Measurements from ENCODE around the gene MMP20.

Gene MMP20

DNA sequence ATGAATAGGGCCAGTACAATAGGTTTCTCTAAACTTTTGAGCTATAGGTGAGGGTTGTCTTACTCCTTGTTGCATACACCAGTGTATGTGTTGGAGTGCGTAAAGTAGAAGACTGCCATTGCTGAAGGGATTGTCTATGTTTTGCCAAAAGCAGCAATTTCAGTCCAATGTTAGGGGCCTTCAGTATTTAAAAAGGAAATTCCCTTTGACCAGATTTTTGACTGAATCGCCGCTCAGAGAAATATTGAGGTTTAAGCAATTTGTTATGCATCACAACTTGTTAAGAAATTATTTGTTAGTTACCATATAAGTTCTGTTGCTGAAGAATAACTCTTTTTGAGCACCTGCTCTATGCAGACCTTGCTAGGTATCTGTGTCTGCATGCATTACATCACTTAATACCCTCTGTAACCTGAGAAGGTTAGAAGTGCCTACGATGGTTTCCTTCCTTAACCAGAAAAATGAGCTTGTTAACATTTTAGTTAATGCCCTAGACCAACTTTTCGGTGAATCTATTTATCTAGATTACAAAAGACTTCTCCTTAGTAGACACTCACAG lies 33.9 kb downstream of the MMP20 start:
- no peak overlapping the region for H3K27ac ChIP-seq

DNA sequence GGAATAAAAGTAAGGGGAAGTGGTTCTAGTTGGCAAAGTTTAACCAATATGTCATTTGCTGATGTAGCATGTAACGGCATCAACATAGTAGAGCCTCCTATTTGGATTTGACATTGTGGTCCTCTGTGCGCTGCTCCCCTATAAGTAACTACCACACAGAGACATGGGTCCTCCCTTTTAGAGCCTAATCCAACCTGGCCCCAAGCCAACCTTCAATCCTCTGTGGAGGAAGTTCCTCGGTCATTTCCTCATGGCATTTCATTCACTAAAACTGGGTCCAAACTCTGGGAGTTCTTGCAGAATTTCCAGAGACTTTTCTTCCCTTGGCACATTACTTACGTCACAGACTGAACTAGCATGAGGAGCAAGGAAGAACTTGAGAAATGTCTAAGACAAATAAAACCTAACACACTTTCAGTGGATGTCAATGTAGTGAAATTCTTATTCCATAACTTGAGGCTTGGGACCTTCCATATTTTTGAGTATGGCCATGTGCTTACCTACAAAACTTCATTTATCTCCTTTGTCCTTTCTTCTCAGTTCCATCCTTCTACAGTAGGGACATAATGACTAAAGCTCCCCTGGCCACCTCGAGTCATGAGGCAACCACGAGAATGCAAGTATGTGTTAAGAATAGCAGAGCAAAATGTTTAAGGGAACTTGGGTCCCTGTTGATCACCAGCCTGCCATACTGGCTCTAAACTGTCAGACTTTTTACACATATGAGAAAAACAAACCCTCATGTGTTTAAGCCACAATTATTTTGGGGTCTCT lies 34.7 kb downstream of the MMP20 start:
- TF ChIP-seq, protein P1, sequence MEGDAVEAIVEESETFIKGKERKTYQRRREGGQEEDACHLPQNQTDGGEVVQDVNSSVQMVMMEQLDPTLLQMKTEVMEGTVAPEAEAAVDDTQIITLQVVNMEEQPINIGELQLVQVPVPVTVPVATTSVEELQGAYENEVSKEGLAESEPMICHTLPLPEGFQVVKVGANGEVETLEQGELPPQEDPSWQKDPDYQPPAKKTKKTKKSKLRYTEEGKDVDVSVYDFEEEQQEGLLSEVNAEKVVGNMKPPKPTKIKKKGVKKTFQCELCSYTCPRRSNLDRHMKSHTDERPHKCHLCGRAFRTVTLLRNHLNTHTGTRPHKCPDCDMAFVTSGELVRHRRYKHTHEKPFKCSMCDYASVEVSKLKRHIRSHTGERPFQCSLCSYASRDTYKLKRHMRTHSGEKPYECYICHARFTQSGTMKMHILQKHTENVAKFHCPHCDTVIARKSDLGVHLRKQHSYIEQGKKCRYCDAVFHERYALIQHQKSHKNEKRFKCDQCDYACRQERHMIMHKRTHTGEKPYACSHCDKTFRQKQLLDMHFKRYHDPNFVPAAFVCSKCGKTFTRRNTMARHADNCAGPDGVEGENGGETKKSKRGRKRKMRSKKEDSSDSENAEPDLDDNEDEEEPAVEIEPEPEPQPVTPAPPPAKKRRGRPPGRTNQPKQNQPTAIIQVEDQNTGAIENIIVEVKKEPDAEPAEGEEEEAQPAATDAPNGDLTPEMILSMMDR (conservative IDR thresholded peaks at IDR 0.05) = no peak
- H3K27ac ChIP-seq = no peak overlapping the region

More for the DNA sequence above, 33.9 kb downstream of the MMP20 start:
- TF ChIP-seq, protein P1 (conservative IDR thresholded peaks at IDR 0.05) = no peak

DNA sequence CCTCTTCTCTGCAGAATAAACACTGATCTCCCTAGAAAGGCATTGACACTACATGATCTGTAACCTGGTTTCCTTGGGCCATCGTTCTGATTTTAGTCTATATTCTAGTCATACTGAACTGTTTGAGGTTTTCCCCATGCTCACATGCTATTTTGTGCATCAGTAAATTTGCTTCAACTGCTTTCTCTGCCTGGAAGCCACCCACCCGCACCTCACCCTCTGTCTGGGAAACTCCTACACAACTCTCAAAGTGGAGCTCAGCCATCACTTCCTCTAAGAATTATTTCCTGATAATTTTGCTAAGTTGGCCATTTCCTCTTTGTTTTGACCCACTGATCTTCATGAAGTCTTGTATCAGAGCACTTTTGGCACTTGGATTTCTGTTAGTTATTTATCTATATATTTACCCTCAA lies 36.1 kb downstream of the MMP20 start:
- H3K27ac ChIP-seq = no peak overlapping the region
- TF ChIP-seq, protein P1 (conservative IDR thresholded peaks at IDR 0.05) = no peak

DNA sequence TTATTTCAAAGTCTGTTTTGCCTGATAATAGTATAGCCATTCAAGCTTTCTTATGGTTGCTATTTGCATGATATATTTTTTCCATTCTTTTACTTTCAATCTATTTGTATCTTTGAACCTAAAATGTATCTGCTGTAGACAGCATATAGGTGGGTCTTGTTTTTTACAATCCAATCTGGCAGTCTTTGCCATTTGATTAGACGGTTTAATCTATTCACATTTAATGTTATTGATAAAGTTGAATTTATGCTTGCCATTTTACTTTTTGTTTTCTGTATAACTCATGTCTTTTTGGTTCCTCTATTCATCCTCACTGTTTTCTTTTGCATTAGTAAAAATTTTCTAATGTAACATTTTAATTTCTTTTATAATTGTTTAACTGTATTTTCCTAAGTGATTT lies 37.4 kb downstream of the MMP20 start:
- TF ChIP-seq, protein P1 (conservative IDR thresholded peaks at IDR 0.05) = no peak
- H3K27ac ChIP-seq = no peak overlapping the region

DNA sequence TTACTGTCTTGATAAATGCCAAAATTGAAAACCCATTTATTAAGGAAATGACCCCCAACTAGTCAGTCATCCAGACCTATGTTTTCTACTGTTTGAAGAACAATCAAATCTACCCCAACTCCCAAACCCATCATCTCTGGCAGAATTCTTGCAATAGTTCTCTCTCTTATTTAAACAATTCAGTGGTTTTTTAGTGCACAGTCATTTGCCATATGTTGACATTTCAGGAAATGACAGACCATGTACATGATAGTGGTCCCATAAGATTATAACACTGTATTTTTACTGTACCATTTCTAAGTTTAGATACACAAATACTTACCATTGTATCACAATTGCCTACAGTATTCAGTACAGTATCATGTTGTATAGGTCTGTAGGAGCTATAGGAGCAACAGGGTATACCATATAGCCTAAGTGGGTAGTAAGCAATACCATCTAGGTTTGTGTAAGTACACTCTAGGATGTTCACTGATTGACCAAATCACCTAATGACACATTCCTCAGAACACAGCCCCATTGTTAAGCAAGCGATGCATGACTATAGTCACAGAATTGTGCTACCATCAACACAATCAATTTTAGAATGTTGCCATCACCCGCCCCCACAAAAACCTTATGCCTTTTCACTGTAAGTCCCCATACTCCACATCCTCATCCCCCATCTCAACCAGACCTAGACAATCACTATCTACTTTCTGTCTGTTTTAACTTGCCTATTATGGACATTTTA lies 41.8 kb downstream of the MMP20 start:
- no peak overlapping the region for H3K27ac ChIP-seq
- TF ChIP-seq, protein P1 (conservative IDR thresholded peaks at IDR 0.05) = no peak

DNA sequence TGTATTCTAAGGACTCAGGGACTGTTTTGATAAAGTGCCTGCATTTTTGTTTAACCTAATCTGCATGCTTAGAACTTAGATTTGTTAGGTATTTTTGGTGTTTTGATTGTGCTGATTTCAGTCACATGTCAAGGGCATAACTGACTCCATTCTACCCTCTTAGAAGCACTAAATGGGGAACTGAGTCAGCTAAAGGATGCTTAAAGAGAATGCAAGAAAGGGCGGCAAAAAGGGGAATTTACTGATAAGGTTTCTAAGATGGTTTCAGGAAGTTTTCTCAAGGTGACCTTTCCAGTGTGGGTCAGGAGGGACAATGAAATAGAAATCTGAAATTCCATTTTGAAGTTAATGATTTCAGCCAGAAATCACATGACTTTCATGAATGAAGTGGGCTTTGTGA lies 43.0 kb downstream of the MMP20 start:
- TF ChIP-seq, protein P1 (conservative IDR thresholded peaks at IDR 0.05) = no peak
- no peak overlapping the region for H3K27ac ChIP-seq

DNA sequence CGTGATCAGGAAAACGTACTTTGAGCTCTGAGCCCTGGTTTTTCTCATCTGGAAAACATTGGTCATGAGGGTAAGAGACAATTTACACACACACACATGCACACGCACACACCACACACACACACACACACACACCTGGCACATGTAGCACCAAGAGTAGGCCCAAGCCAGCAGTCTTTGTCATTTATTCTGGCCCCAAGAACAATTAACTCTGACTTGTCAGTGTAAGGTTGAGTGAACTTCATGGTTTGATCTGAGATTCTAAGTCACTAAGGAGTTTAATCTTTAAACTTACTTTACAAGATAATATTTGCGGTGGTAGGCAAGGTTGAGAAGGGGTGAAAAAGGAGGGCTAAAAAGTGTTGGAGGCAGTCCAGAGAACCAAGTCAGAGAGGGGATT lies 44.1 kb downstream of the MMP20 start:
- H3K27ac ChIP-seq = no peak overlapping the region
- TF ChIP-seq, protein P1 (conservative IDR thresholded peaks at IDR 0.05) = no peak

All from VCaP (cell line).